ENCODE measurements around the gene AHCYL2.
A peak's percentile ranks its signal among the peaks of the same experiment; 100 is the strongest.
"Not testable (repeated sequence)": the region's sequence is repeated elsewhere in the genome, so short reads cannot be mapped to it uniquely, and the experiment has no call there.

The AHCYL2 gene

GRCh38 chr7:129209067-129209926 lies 15.5 kb upstream of the AHCYL2 start:
- no peak for DNase-seq

- peak; percentile 85 for DNase-seq
These were observed 14.4 kb upstream of the AHCYL2 start for GRCh38 chr7:129210256-129210988.

GRCh38 chr7:129210989-129211312 lies 13.9 kb upstream of the AHCYL2 start:
- no peak for DNase-seq

GRCh38 chr7:129212126-129212525 lies 12.7 kb upstream of the AHCYL2 start:
- no peak for DNase-seq

GRCh38 chr7:129212596-129212995 lies 12.2 kb upstream of the AHCYL2 start:
- DNase-seq = no peak

- peak; percentile 71 for DNase-seq
These were observed 11.0 kb upstream of the AHCYL2 start for GRCh38 chr7:129213828-129214227.

- DNase-seq = not testable (repeated sequence)
These were observed 9.1 kb upstream of the AHCYL2 start for GRCh38 chr7:129215691-129216090.

GRCh38 chr7:129216101-129216715 lies 8.6 kb upstream of the AHCYL2 start:
- DNase-seq = not testable (repeated sequence)

- DNase-seq = not testable (repeated sequence)
These were observed 7.9 kb upstream of the AHCYL2 start for GRCh38 chr7:129216821-129217416.

GRCh38 chr7:129218514-129219062 lies 6.2 kb upstream of the AHCYL2 start:
- peak; percentile 95 for DNase-seq

GRCh38 chr7:129219166-129219565 lies 5.7 kb upstream of the AHCYL2 start:
- DNase-seq = not testable (repeated sequence)

- peak; percentile 24 for DNase-seq
These were observed 2.8 kb upstream of the AHCYL2 start for GRCh38 chr7:129222064-129222463.

- DNase-seq = peak; percentile 88
These were observed 538 bp downstream of the AHCYL2 start for GRCh38 chr7:129225206-129225930.

- no peak for DNase-seq
These were observed 1.2 kb downstream of the AHCYL2 start for GRCh38 chr7:129225931-129226572.

- no peak for DNase-seq
These were observed 3.1 kb downstream of the AHCYL2 start for GRCh38 chr7:129227646-129228578.

- no peak for DNase-seq
These were observed 3.8 kb downstream of the AHCYL2 start for GRCh38 chr7:129228633-129229032.

GRCh38 chr7:129231666-129232065 lies 6.8 kb downstream of the AHCYL2 start:
- no peak for DNase-seq

- no peak for DNase-seq
These were observed 13.7 kb downstream of the AHCYL2 start for GRCh38 chr7:129238546-129238945.

- no peak for DNase-seq
These were observed 15.4 kb downstream of the AHCYL2 start for GRCh38 chr7:129240119-129240820.

GRCh38 chr7:129244220-129244619 lies 19.4 kb downstream of the AHCYL2 start:
- no peak for DNase-seq
